ACC112 (cell line): ENCODE results near the gene HCN3.
A peak's percentile ranks its signal among the peaks of the same experiment; 100 is the strongest.

Source experiments
- H2AFZ ChIP-seq: fragments of 200-600 bp; sonication (generic); one replicate; pipeline ENCODE4 v1.6.0; 2017; ENCODE audit warnings: antibody characterized with exemption, low read length; ENCODE audit not compliant: unreplicated experiment
- H3K27ac ChIP-seq: fragments of 200-600 bp; sonication (generic); 2 replicates; pipeline ENCODE4 v1.5.1; 2014; ENCODE audit warnings: low read depth, mild to moderate bottlenecking, antibody characterized with exemption, low read length, moderate library complexity
- H3K27me3 ChIP-seq: fragments of 200-600 bp; sonication (generic); 2 replicates; pipeline ENCODE4 v1.6.1; 2014; ENCODE audit warnings: mild to moderate bottlenecking, antibody characterized with exemption, low read length, moderate library complexity, mixed read lengths; ENCODE audit not compliant: insufficient read depth
- H3K36me3 ChIP-seq: fragments of 200-600 bp; sonication (generic); 2 replicates; pipeline ENCODE4 v1.6.1; 2016; ENCODE audit warnings: mild to moderate bottlenecking, antibody characterized with exemption, low read length, moderate library complexity, mixed read lengths; ENCODE audit not compliant: insufficient read depth
- H3K4me1 ChIP-seq: fragments of 200-600 bp; sonication (generic); one replicate; pipeline ENCODE4 v1.6.1; 2016; ENCODE audit warnings: low read length, mixed read lengths; ENCODE audit not compliant: insufficient read depth, unreplicated experiment, control insufficient read depth
- H3K4me3 ChIP-seq: fragments of 200-600 bp; sonication (generic); 2 replicates; pipeline ENCODE4 v1.5.1; 2014; ENCODE audit warnings: mild to moderate bottlenecking, low read depth, low read length
- H3K79me2 ChIP-seq: fragments of 200-600 bp; sonication (generic); one replicate; pipeline ENCODE4 v1.6.0; 2016; ENCODE audit warnings: low read length; ENCODE audit not compliant: control insufficient read depth, unreplicated experiment, insufficient read depth

HCN3 gene

GRCh38 chr1:155254714-155255242 is 22.5 kb upstream of the HCN3 start:
- peaks cover 26% of the 10 kb centered on the region for H3K4me1 ChIP-seq
- peak overlapping the region; percentile 65; the same call in 1 of the 2 replicates for H3K27ac ChIP-seq
- H3K79me2 ChIP-seq, result peaks cover 17% of the 10 kb centered on the region
- peaks cover 4% of the 10 kb centered on the region for H3K36me3 ChIP-seq
- H3K4me3 ChIP-seq, result peak overlapping the region; percentile 95
- peak overlapping the region; percentile 84 for H2AFZ ChIP-seq
- H3K27me3 ChIP-seq, result no peaks in the 10 kb centered on the region

GRCh38 chr1:155255243-155256007 is 21.8 kb upstream of the HCN3 start, which contains the start of gene ENTREP3:
Gene ENTREP3 (minus strand): TSS chr1:155255483. CDS start chr1:155254877, 606 bp downstream.
- Histone ChIP-seq H3K4me1 (peaks cover 24% of the 10 kb centered on the region), H3K36me3 (peaks cover 4% of the 10 kb centered on the region), H3K27me3 (no peaks in the 10 kb centered on the region), H3K79me2 (peaks cover 21% of the 10 kb centered on the region), H2AFZ (peak within 1 kb of the TSS; percentile 84), H3K4me3 (peak within 1 kb of the TSS; percentile 95), H3K27ac (peak within 1 kb of the TSS; percentile 65)

DNA sequence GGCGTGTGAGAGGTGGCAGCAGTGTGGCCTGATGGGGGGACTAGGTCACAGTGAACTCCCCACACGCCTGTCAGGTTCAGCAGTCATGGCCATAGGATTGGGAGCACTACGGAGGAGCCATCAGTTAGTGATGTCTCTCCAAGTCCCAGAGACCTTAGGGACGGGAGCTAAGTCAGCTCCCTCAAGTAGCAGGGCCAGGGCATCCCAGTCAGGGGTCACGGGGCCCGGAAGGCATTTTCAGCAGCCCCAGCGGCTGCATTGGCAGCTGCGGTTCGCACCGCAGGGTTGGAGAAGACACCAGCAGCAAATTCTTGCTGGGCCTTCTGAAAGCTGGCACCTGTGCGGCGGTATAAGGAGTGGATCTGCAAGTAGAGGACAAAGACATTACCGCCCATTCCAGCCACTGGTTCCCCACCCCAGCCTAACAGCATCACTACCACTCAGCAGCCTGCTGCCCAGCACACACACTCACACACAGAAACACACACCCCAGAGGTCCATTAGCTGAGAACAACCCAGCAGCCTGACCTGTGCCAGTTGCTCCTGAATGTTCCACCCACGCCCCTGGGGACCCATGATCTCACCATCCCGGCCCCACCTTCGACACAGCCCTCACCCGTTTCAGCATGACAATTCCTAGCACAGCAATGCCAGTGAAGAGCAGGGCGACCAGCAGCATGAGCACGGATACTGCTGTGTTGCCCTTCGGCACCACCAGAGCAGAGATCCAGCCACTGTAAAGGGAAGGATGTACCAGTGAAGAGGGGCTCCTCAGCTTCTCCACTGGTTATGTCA is 21.0 kb upstream of the HCN3 start:
- H3K27ac ChIP-seq, result peak overlapping the region; percentile 65

GRCh38 chr1:155260276-155260675 is 17.0 kb upstream of the HCN3 start:
- Histone ChIP-seq H3K4me3 (no peak overlapping the region; the same call in 1 of the 2 replicates), H3K27ac (no peak overlapping the region)

More for the DNA sequence above, 21.0 kb upstream of the HCN3 start:
- peaks cover 4% of the 10 kb centered on the region for H3K36me3 ChIP-seq
- no peaks in the 10 kb centered on the region for H3K27me3 ChIP-seq
- peaks cover 29% of the 10 kb centered on the region for H3K79me2 ChIP-seq
- H2AFZ ChIP-seq, result no peak overlapping the region
- H3K4me3 ChIP-seq, result peak overlapping the region; percentile 95
- peaks cover 28% of the 10 kb centered on the region for H3K4me1 ChIP-seq

GRCh38 chr1:155261493-155261851 is 15.8 kb upstream of the HCN3 start:
- H3K4me3 ChIP-seq, result peak overlapping the region; percentile 98
- peaks cover 8% of the 10 kb centered on the region for H3K4me1 ChIP-seq
- peaks cover 17% of the 10 kb centered on the region for H3K79me2 ChIP-seq
- peak overlapping the region; percentile 88 for H2AFZ ChIP-seq
- peak overlapping the region; percentile 59 for H3K27ac ChIP-seq
- peaks cover 22% of the 10 kb centered on the region for H3K36me3 ChIP-seq
- no peaks in the 10 kb centered on the region for H3K27me3 ChIP-seq

More at GRCh38 chr1:155260276-155260675, 17.0 kb upstream of the HCN3 start:
- H3K79me2 ChIP-seq, result peaks cover 17% of the 10 kb centered on the region
- no peaks in the 10 kb centered on the region for H3K27me3 ChIP-seq
- H3K36me3 ChIP-seq, result peaks cover 12% of the 10 kb centered on the region
- H2AFZ ChIP-seq, result no peak overlapping the region
- H3K4me1 ChIP-seq, result peaks cover 17% of the 10 kb centered on the region

- Histone ChIP-seq H3K4me3 (peak within 1 kb of the TSS; percentile 98), H3K4me1 (peaks cover 6% of the 10 kb centered on the region), H2AFZ (peak within 1 kb of the TSS; percentile 88), H3K27ac (peak within 1 kb of the TSS; percentile 59), H3K79me2 (peaks cover 17% of the 10 kb centered on the region), H3K36me3 (peaks cover 20% of the 10 kb centered on the region), H3K27me3 (no peaks in the 10 kb centered on the region)
Measured at GRCh38 chr1:155261852-155262673, 15.2 kb upstream of the HCN3 start, which contains the start of gene SCAMP3. Gene SCAMP3 (minus strand): TSS chr1:155262360. CDS start chr1:155262151, 209 bp downstream.

GRCh38 chr1:155263067-155263466 is 14.2 kb upstream of the HCN3 start:
- no peak overlapping the region for H2AFZ ChIP-seq
- no peak overlapping the region for H3K4me3 ChIP-seq
- no peak overlapping the region for H3K27ac ChIP-seq
- no peaks in the 10 kb centered on the region for H3K27me3 ChIP-seq
- peaks cover 29% of the 10 kb centered on the region for H3K36me3 ChIP-seq
- peaks cover 17% of the 10 kb centered on the region for H3K79me2 ChIP-seq
- peaks cover 6% of the 10 kb centered on the region for H3K4me1 ChIP-seq

DNA sequence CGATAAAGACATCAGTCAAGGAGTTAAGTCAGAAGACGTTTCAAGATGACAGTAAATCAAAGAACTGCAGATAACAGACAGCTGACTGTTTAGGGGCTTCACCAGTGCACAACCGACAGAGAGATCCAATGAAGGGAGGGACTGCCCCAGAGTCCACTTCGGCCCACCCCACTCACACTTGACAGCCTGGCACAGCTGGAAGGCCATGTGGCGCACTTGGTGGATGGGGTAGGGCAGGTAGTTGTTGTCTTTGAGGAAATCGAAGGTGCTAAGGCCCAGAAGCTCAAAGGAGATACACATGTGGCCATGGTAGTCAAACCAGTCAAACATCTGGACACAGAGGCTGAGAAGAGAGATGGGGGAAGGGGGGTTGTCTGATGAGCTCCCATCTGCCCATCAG is 10.7 kb upstream of the HCN3 start:
- peaks cover 22% of the 10 kb centered on the region for H3K79me2 ChIP-seq
- no peak overlapping the region for H3K27ac ChIP-seq
- no peaks in the 10 kb centered on the region for H3K4me1 ChIP-seq
- H2AFZ ChIP-seq, result no peak overlapping the region
- peaks cover 45% of the 10 kb centered on the region for H3K36me3 ChIP-seq
- H3K27me3 ChIP-seq, result no peaks in the 10 kb centered on the region
- no peak overlapping the region for H3K4me3 ChIP-seq

- Histone ChIP-seq H3K36me3 (peaks cover 45% of the 10 kb centered on the region), H2AFZ (no peak overlapping the region), H3K27me3 (no peaks in the 10 kb centered on the region), H3K4me1 (no peaks in the 10 kb centered on the region), H3K79me2 (peaks cover 29% of the 10 kb centered on the region), H3K4me3 (no peak overlapping the region), H3K27ac (no peak overlapping the region)
Measured at GRCh38 chr1:155267373-155267772, 9.9 kb upstream of the HCN3 start.

DNA sequence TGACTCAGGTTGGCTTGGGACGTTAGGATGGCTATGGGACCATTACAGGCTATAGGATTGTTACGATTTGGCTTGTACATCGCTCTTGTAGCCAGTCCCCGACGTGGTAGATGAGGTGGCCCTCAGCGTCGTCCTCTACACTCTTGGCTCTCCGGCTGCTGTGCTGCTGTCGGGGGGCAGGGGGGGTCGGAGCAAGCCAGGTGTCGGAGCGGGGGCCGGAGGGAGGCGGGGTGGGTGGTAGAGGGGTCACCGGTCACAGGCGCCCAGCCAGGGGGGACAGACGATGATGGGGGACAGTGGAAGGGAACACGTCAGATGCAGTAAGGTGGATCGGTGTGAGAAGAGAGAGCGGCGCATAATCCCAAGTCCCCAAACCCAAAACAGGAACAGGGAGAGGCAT is 8.6 kb upstream of the HCN3 start:
- Histone ChIP-seq H3K27ac (no peak overlapping the region), H3K79me2 (peaks cover 34% of the 10 kb centered on the region), H3K4me3 (no peak overlapping the region), H2AFZ (no peak overlapping the region), H3K4me1 (no peaks in the 10 kb centered on the region), H3K27me3 (no peaks in the 10 kb centered on the region), H3K36me3 (peaks cover 45% of the 10 kb centered on the region)
